Activated gamma-delta T cell treated with anti-CD3 and anti-CD28 coated beads, Interleukin-2, amount 50 U/mL, for 16 hours (primary cell): Measurements from ENCODE around the gene SORT1.
"Not testable (repeated sequence)": the region's sequence is repeated elsewhere in the genome, so short reads cannot be mapped to it uniquely, and the experiment has no call there.

Source experiments
- DNase-seq: peaks from one replicate; pipeline ENCODE4 v3.0.0-alpha.2; 2020; ENCODE audit warnings: low read depth

Gene SORT1

DNA sequence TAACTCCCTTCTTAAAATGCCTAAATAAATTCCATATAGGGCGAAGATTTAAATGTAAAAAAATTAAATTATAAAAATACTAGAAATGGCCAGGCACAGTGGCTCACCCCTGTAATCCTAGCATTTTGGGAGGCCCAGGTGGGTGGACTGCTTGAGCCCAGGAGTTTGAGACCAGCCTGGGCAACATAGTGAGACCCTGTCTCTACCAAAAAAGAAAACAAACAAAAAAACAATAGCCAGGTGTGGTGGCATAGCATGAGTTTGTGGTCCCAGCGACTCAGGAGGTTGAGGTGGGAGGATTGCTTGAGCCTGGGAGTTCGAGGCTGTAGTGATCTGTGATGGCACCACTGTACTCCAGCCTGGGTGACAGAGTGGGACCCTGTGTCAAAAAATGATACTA, 17.8 kb downstream of the SORT1 start:
- DNase-seq = no peak

DNA sequence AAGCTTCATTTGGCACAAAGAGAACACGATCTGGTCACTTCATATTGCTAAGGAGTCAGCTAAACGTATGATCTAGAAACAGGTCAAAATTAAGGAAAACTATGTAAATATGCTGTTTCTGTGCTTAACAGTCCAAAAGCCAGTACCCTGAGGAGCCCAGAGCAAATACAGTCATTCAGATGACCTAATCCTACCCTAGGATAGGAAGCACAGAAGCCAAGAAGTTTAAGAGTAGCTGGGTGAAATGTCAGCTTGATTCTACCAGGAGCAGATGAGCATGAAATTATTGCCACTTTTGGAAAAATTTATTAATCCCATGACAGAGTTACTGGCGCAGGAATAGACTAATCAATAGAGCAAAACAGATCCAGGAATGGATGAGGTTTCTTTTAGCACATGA, 18.3 kb downstream of the SORT1 start:
- no peak for DNase-seq

DNA sequence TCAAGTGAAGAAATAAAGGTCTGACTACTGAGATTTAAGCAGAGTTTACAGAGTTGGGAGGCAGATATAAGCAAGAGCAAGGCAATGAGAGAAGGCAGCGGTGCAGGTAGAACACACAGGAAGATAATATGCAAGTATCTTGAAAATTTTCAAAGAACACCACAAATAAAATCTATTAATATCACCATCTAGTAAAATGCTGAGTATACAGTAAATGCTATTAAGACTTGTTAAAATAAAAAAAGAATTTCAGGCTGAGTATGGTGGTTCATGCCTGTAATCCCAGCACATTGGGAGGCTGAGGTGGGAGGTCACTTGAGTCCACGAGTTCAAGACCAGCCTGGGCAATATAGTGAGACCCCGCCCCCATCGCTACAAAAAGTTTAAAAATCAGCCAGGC, 20.0 kb downstream of the SORT1 start:
- DNase-seq = no peak

DNA sequence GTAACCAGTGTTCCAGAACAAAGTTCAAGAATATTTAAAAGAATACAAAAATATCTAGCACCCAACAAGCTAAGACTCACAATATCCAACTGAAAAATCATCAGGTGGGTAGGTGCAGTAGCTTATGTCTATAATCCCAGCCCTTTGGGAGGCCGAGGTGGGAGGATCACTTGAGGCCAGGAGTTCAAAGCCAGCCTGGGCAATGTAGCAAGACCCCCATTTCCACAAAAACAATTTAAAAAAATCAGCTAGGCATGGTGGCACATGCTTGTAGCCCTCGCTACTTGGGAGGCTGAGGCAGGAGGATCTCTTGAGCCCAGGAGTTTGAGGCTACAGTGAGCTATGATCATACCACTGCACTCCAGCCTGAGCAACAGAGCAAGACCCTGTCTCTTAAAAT, 24.0 kb downstream of the SORT1 start:
- DNase-seq = not testable (repeated sequence)

DNA sequence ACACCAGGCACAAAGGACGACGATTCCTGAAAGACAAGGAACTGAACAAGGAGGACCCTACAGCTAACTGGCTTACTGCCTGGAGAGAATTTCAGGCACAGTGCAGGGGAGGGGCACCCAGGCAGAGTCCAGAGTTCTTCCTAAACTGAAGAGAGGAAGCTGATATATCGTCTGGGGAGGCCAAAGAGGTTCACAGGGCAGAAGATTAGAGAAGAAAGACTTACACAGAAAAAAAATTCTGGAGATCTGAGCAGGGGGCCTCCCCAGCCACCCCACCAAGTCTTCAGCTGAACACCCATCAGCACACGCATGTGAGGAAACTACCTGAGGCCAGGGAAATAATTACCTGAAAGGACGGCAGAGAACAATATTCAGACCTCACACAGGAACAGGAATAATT, 24.6 kb downstream of the SORT1 start:
- DNase-seq = no peak

DNA sequence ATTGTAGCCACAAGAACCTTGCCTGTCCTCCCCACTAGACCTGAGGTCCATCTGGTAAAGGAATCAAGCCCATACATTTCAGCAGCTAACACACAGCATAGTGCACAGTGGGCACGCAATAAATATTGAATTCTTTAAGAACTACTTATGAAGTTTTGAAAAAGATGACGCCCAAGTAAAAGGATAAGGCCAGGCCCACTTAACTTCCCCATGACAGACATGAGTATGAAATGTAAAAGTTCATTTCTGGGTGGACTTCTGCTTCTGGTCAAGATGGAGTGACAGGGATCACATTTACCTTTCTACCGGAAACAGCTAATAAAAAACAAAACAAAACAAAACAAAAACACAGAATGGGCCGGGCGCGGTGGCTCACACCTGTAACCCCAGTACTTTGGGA, 25.4 kb downstream of the SORT1 start:
- DNase-seq = no peak

DNA sequence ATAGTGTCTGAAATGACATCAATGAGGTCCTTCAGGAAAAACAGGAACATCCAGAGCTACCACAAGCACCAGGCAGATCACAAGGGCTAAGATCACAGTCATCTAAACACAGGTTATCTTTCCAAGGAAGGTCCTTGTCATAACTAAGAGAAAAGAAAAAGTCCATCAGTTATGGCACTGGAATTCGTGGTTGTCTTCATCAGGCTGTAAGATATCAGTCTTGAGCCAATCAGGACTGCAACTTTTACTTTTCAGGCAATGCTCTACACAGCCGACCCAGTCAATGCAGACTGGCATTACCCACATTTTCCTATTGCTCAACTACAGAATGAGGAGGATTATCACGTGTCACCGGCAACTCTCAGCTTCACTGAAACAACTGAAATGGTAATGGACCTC, 26.4 kb downstream of the SORT1 start:
- DNase-seq = no peak

DNA sequence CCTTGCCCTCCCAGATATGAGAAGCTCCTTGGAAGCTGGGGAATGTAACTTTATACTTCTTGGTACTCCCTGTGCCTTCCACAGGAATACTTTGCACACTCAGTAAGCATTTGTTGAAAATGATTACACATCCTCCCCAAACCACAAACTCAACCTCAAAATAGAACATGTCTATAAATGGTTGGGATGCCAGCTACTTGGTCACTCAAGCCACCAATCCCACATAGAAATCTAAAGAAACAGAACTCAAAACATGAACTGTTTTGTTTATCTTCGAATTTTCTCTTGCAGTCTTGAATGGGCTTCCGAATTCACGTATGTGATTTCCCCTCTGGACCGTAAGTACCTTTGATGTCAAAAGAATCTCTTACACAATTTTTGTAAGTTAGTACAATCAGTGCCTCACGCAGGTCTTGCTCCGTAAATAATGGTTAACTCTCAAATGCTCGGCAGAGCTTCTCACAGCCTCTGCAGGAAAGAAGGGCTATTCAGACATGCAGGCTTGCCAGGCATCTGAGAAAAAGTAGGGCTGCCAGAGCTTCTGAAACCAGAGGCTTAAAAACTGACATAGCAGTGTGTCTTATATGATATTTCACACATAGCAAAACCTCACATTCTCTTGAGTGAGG, 26.9 kb downstream of the SORT1 start:
- DNase-seq = no peak

DNA sequence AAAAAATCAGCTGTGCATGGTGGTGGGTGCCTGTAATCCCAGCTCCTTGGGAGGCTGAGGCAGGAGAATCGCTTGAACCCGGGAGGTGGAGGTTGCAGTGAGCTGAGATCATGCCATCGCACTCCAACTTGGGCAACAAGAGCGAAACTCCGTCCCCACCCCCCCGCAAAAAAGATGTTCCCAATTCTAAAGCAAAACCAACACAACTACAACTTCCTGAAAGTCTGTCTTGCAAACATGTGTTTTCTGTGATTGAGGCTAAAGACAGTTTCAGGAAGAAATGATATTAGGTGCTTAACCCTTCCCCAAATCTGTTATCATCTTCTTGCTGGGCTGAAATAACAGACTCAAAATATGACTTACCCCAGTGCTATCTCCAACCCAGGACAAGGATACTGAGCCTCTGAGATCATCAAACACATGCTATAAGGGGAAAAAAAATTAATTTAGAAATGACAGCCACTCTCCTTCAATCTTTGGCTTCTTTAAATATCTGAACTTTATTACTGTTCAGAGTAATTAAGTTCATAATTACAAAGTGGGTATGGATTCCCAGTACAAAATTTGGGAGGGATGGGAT, 28.5 kb downstream of the SORT1 start:
- DNase-seq = no peak

DNA sequence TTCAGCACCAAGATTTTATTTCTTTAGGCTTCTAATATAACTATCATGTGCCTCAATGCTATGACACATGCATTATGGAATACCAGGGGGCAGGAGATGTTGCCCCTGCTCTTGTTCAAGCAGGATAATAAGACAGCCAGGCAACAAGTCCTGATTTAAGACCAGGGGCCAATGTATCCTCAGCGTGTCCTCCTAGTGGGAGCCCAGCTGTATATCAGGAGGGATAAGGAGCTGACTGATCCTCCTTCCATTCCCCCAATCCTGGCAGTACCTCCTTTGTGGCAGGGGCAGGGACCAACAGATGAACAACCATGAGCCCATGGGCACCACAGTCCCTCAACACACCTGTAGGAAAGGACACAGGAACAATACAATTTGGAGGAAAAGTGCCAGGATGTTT, 29.3 kb downstream of the SORT1 start:
- no peak for DNase-seq

DNA sequence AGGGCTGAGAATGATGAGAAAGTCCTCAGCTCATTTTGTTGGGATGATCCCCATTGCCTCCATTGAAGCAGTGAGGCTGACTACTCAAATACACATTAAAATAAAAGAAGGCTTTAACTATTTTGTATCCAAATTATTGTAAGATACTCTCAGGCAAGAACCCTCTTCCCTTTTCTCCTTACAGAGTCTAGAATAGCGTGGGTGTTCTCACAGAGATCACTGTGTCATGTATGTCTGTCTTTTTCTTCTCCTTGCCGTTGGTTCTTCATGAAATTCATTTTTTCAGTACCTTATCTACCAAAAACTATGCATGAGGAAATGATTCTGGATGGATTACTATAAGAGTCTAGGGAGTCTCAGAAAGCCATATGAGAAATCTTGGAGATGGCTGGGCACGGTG, 30.1 kb downstream of the SORT1 start:
- no peak for DNase-seq

DNA sequence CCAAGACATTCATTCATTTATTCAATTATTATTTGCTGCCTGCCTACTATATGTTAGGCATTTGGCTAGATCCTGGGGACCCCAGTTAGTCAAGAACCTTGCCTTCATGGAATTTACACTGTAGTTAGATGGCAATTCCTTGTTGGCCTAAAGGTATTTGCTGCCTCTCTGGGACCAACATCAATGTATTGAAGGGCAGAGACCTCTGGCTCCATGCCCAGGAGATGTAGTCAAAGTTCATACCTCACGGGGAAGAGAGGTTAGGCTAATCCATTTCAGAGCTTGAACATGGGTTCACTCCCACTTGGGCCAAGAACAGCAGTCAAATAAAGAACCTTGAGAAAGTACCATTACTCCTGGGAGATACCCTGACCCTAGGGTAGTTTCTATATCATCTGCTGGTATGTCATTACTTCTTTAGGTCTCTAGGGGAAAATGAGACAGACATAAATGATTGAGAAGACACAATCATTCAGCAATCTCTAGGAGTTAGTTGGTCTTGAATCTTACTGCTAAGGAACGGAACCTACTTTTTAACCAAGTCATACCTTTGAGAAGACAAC, 32.0 kb downstream of the SORT1 start:
- DNase-seq = no peak

DNA sequence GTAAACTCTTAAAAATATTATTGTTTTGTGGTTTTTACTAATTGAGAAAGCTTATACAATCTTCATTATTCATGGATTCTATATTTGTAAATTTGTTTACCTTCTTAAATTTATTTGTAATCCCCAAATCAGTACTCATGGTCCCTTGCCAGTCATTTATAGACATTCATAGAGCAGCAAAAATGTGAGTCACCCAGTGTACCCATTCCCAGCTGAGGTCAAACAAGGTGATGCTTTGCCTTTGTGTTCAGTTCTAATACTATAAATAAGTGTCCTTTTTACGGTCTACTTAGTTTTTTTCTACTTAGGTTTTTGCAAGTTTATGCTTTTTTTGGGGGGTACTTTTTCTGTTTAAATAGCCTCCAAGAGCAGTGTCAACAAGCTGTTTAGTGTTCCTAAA, 36.1 kb downstream of the SORT1 start:
- DNase-seq = no peak

DNA sequence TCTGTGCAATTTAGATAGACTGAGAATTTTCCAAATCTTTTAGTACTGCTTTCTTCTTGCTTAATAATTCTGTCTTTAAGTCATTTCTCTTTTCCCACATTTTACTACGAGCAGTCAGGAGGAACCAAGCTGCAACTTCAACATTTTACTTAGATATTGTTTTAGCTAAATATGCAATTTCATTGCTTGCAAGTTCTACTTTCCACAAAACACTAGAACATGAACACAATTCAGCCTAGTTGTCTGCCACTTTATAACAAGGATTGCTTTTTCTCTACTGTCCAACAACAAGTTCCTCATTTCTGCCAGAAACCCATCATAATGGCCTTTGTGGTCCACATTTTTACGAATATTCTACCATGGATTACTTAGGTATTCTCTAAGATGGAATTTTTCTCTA, 36.6 kb downstream of the SORT1 start:
- DNase-seq = no peak

DNA sequence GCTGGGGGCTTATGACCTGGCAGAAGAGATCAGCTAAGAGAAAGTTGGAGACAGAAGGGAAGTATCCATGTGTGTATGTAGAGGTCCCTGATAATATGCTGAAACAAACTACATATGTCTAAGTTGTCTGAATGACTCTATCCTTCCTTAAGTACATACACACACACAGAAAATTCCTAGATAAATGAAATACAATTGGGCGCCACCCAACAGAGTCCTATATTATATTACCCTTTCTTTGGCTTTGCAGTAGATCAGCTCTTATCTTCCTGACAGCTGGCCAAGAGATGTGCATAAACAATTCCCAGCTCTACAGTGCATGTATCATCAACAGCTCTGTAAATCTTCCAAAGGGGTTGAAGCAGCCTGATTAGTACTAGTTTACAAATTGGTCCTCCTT, 40.1 kb downstream of the SORT1 start:
- DNase-seq = no peak

DNA sequence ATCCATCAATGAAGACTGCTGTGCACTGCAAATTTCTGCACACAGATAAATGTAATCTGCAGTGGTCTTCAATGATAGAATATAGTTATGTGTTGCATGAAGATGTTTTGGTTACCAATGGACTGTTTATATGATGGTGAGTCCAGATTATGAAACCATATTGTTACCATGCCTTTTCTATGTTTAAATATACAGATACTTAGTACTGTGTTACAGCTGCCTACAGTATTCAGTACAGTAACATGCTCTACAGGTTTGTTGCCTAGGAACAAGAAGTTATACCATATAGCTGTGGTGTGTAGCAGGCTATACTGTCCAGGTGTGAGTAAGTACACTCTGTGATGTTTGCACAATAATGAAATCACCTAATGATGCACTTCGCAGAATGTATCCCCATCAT, 40.8 kb downstream of the SORT1 start:
- no peak for DNase-seq

DNA sequence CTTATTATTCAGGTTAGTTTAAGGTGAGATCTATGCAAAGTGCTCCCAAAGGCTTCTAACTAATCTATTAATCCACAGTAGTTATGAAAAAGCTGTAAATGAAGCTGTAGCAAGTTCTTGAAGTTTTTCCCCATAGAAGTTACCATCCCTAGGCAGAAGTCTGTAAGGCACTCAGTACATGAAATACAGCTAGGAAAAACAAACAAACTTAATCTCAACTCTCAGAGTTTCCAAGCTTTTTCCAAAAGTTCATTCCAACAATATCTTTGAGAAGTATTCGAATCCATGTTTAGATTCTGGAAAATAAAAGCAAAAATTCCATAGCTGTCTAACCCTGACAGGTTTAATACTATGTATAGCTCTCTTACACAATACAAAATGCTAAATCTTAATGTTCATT, 41.2 kb downstream of the SORT1 start:
- DNase-seq = no peak

DNA sequence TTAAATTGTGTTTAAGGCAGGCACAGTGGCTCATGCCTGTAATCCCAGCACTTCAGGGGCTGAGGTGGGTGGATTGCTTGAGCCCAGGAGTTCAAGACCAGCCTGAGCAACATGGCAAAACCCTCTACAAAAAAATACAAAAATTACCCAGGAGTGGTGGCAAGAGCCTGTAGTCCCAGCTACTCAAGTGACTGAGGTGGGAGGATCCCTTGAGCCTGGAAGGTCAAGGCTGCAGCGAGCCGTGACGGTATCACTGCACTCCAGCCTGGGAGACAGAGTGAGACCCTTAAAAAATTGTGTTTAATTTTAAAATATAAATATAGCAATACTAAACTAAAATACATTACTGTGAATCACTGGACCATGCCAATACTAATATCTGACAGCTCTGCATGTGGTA, 42.8 kb downstream of the SORT1 start:
- no peak for DNase-seq

DNA sequence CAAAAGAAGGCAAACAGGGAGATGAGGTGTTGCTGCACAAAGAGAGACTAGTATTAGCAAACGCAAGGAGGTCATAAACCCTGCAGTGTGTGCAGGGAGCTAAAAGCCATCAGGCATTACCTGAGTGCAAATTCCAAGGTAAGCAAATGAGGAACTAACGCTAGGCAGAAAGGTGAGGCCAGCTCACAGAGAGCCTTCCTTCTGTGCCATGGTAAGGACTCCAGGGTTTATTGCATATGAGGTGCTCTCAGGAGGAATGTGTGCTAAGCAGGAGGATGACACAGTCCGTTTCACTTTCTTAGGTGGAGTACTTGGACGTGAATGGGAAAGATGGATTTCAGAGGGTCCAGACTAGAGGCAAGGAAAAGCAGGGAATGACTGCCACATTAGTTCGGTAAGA, 46.3 kb downstream of the SORT1 start:
- DNase-seq = no peak

DNA sequence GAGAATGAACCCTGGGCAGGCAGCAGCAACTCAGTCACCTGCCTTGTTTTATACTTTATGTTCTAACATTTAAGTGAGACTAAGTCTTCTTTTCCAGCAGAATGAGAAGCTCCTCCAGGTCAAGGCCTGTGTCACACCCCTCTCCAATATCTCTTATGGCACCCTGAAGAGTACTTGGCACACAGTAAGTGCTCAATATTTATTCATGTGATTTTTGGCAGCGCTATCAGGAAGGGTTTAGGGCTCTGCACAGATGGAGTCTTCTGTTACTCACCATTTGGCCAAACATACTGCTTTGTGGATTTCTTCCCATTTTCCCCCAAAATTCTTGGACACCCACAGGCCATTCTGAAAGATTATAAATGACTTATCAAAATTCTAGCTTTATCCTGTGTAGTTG, 47.1 kb downstream of the SORT1 start:
- no peak for DNase-seq

DNA sequence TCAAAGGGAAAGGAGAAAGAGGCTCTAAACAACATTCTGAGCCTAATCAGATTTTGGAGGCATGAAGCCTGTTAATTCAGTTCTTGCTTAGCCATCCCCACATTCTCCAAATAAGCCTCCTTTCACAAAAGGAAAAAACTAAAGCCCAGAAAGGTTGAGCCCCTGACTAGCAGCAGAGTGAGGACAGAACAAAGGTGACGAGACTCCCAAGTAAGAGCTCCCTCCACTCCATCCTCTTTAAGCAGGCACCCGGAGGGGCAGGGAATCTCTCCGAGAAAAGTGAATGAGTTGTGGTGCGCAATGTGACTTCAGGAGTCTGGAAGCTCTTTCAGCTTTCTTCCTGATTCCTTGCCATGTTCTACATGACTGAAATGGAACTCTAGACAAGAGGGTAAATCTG, 47.5 kb downstream of the SORT1 start:
- no peak for DNase-seq

DNA sequence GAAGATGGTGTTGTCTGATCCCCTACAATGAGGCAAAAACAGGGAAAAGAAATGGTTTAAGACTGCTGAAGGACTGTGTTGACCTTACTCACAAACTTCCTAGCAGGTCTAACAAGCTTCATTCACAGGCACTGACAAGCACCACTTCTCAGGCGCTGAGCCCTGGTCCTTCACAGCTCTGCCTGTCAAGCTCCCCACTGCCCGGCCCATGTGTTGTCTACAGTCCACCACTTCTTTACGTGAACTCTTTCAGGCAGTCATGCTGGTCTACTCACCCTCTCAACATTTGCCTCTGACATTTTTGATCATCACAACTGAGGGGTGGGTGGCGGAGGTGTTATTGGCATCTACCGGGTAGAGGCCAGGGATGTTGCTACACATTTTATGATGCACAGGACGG, 50.2 kb downstream of the SORT1 start:
- DNase-seq = no peak

DNA sequence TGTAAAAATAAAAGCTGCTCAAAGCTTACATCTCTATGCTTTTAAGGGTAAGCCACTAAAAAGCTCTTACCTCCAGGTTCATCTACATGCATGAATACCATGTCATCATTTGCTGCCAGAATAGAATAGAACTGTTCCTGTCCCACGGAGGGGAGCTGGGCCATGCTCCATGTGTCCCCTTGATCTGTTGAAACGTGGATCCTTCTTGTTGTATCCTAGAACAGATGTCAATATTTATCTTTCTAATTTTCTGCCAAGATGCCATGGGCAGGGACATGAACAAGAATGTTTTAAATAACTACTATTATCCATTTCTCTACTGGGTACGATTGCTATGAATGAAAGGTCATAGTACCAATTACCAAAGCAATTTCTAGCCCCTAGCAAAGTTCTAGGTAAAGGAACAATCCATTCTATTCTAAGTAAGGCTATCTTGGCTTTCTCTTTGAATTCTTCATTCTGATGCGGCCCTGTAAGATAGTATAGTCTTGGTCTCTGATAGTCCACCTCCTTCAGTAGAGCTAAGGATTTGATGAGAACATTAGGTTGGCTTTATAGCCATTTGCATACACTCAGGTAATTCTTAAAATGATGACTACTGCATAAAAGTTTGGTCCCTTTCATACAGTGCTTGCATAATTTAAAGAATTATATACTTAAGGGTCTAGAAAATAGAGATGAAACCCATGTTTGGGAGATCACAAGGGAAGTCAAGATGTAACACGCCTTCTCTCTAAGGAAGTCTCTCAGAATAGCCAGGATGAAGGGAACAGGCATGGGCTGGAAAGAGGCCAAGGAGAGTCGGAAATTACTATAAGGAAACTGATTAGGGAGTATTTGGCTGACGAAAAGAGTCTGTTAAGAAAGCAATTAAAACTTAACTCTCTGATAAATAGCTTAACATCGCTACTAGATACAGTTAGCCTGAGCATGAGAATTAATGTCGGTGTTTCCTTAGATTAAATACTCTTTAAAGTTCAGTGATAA, 55.5 kb downstream of the SORT1 start:
- no peak for DNase-seq
